Iris pigment epithelial cell (primary cell): ENCODE data around the gene MYT1.
"Not testable (repeated sequence)": the region's sequence is repeated elsewhere in the genome, so short reads cannot be mapped to it uniquely, and the experiment has no call there.

Experiments
- DNase-seq: peaks from one replicate; pipeline ENCODE4 v3.0.0-alpha.2; 2011; ENCODE audit warnings: low read depth

MYT1 gene

GRCh38 chr20:64169091-64169560 is 4.9 kb downstream of the MYT1 start:
- DNase-seq = no peak

GRCh38 chr20:64171211-64171610 is 7.0 kb downstream of the MYT1 start:
- DNase-seq = no peak

GRCh38 chr20:64173116-64173515 is 8.9 kb downstream of the MYT1 start:
- no peak for DNase-seq

DNA sequence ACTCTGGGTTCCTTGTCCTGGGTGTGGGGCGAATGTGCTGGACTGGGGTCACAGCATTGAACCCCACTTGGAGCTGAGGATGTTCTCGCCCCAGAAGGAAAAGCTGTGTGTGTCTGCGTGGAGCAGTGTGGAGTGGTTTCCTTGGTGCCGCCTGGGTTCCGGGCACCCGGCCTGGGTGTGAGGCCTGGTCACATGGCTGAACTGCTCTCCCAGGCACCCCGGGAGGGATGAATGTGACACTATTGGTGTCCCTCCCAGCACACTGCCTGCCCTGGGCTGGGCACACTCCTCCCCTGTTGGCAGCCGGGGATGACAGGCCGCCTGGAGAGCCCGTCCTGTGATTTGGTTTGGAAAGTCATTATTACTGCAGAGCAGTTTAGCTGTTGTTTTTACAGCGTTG is 12.3 kb downstream of the MYT1 start:
- DNase-seq = no peak

- DNase-seq = no peak
These were observed 12.7 kb downstream of the MYT1 start for GRCh38 chr20:64176971-64177370.

- DNase-seq = no peak
These were observed 13.1 kb downstream of the MYT1 start for GRCh38 chr20:64177384-64177783.

DNA sequence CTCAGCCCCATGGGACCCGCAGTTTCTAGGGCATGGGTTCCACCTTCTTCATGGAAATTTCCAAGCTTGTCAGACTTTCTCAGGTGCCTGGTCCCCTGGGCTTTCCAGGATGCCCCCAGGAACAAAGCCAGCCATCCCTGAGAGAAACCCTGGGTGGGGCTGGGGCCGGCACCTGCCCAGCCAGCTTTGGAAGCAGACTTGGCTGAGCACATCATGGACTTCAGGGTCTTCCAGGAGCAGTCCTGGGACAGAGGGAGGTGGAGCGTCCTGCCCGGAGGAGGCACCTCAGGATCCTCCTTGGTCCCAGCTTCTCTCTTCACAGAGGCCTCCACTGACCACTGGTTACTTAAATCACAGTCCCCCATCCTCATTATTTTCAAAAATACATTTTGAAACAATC is 13.5 kb downstream of the MYT1 start:
- no peak for DNase-seq

- not testable (repeated sequence) for DNase-seq
These were observed 14.7 kb downstream of the MYT1 start for GRCh38 chr20:64178925-64179324.

GRCh38 chr20:64179805-64180204 is 15.6 kb downstream of the MYT1 start:
- no peak for DNase-seq

- no peak for DNase-seq
These were observed 16.4 kb downstream of the MYT1 start for GRCh38 chr20:64180673-64181072.

GRCh38 chr20:64181391-64181790 is 17.1 kb downstream of the MYT1 start:
- no peak for DNase-seq

- DNase-seq = no peak
These were observed 18.1 kb downstream of the MYT1 start for GRCh38 chr20:64182146-64182865.

DNA sequence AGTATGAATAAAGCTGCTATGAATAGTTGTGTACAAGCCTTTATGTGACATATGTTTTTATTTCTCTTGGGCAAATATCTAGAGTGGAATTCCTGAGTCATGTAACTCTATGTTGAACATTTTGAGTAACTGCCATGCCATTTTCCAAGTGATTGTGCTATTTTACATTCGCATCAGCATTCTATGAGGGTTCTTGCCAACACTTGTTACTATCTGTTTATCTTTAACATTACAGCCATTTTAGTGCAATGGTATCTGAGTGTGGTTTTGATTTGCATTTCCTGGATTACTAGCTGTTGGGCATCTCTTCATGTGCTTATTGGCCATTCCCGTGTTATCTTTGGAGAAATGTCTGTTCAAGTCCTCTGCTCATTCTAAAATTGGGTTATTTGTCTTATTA is 19.1 kb downstream of the MYT1 start:
- DNase-seq = no peak

DNA sequence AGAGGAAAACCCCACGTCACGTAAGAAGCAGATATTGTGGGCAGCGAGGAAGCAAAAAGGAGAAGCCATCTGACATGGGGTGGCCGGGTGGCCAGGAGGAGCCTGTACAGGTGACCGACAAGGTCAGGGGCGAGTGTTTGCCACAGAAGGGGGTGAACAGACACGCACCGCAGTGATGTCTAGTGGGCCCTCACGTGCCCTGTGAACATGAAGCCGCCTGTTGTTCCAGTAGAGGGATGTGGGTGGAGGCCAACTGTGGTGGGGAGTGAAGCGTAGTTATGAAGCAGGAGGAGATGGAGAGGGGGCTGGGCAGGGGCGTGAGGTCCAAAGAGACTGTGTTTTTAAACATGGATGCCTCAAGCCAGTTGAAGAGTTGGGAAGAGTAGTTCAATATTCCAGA is 20.5 kb downstream of the MYT1 start:
- DNase-seq = no peak

- no peak for DNase-seq
These were observed 21.1 kb downstream of the MYT1 start for GRCh38 chr20:64185276-64185900.

GRCh38 chr20:64186071-64186598 is 21.9 kb downstream of the MYT1 start:
- DNase-seq = no peak

GRCh38 chr20:64187213-64187612 is 23.0 kb downstream of the MYT1 start:
- not testable (repeated sequence) for DNase-seq

GRCh38 chr20:64188091-64188490 is 23.8 kb downstream of the MYT1 start:
- DNase-seq = no peak

- DNase-seq = peak; percentile 53
These were observed 24.7 kb downstream of the MYT1 start for GRCh38 chr20:64188682-64189529.

DNA sequence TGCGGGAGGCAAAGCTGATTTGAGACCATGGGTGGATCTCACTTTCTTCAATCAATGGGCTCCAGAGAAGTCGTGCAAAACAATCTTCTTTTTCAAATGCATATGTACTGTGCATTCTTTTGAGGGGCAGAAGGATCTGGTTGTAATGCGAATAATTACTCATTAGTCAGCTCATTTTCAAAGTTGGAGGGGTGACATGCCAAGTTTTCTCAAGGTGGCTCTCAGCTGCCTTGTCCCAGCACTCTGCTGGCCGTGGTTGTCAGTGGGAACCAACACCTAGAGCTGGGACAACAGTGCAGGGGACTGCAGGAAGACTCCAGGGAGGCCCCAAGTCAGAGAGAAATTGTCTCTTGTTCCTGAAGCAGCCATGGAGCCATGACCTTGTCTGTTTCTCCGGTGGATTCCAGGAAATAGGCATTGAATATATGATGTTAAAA is 25.3 kb downstream of the MYT1 start:
- DNase-seq = no peak

GRCh38 chr20:64189986-64190385 is 25.7 kb downstream of the MYT1 start:
- no peak for DNase-seq

- no peak for DNase-seq
These were observed 26.8 kb downstream of the MYT1 start for GRCh38 chr20:64191002-64191401.

GRCh38 chr20:64192406-64192805 is 28.2 kb downstream of the MYT1 start:
- DNase-seq = no peak
